ENCODE measurements around the gene GMFB. TPM values are rescaled to one million over a fixed set of nuclear protein-coding genes. Genes with fewer than 3 reads are reported as not detected.
"Not testable (repeated sequence)": the region's sequence is repeated elsewhere in the genome, so short reads cannot be mapped to it uniquely, and the experiment has no call there.

The GMFB gene
- total RNA-seq, 1 donor, result 142 TPM

DNA sequence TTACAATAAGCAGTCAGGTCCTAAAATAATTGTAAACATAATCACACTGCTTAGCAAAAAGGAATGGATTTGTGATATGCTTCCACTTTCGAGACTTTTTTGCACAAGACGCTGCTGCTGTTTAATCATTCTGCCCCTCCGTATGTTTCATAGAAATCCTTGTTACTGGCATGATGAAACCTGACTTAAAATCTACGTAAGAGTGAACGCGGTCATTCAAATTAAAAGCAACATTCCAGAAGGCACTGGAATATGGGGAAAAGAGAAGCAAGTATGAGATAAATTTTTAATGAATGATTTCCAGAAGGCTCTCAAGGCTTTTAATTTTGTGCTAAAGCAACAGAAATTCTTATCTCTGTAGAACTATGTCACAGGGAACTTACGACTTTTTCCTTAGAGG is 48.7 kb downstream of the GMFB start:
- TF ChIP-seq, protein P1, sequence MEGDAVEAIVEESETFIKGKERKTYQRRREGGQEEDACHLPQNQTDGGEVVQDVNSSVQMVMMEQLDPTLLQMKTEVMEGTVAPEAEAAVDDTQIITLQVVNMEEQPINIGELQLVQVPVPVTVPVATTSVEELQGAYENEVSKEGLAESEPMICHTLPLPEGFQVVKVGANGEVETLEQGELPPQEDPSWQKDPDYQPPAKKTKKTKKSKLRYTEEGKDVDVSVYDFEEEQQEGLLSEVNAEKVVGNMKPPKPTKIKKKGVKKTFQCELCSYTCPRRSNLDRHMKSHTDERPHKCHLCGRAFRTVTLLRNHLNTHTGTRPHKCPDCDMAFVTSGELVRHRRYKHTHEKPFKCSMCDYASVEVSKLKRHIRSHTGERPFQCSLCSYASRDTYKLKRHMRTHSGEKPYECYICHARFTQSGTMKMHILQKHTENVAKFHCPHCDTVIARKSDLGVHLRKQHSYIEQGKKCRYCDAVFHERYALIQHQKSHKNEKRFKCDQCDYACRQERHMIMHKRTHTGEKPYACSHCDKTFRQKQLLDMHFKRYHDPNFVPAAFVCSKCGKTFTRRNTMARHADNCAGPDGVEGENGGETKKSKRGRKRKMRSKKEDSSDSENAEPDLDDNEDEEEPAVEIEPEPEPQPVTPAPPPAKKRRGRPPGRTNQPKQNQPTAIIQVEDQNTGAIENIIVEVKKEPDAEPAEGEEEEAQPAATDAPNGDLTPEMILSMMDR (IDR thresholded peaks at IDR 0.05; ENCODE audit: insufficient read depth, low read depth, low read length), result no peak
- peak overlapping the region; percentile 68 for H3K4me3 ChIP-seq (ENCODE audit: low read depth, low read length)
- peak; percentile 79 for DNase-seq (ENCODE audit: low read depth)

DNA sequence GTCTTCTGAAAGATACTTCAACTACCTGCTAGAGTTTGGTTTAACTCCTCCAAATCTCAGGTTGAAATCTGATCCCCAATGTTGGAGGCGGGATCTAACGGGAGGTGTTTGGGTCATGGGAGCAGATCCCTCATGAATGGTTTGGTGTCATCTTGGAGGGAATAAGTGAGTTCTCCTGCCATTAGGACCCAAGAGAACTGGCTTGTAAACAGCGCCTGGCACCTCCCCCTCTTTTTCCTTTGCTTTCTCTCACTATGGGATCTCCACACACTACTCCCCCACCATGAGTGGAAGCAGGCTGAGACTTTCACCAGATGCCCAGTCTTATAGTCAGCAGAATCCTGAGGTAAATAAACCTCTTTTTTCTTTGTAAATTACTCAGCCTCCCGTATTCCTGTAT is 50.1 kb downstream of the GMFB start:
- no peak overlapping the region for H3K4me3 ChIP-seq (ENCODE audit: low read depth, low read length)
- TF ChIP-seq, protein P1 (IDR thresholded peaks at IDR 0.05; ENCODE audit: insufficient read depth, low read depth, low read length), result no peak
- no peak for DNase-seq (ENCODE audit: low read depth)

DNA sequence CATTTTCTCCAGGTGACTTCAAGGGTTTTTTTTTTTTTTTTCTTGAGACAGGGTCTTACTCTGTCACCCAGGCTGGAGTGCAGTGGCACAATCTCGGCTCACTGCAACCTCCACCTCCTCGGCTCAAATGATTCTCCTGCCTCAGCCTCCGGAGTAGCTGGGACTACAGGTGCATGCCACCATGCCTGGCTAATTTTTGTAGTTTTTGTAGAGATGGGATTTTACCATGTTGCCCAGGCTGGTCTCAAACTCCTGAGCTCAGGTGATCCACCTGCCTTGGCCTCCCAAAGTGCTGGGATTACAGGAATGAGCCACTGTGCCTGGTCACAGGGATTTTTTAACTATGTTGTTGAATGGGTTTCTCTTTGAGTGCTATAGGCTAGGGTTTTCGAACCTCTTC is 50.8 kb downstream of the GMFB start:
- H3K4me3 ChIP-seq (ENCODE audit: low read depth, low read length); DNase-seq (ENCODE audit: low read depth): not testable (repeated sequence)

DNA sequence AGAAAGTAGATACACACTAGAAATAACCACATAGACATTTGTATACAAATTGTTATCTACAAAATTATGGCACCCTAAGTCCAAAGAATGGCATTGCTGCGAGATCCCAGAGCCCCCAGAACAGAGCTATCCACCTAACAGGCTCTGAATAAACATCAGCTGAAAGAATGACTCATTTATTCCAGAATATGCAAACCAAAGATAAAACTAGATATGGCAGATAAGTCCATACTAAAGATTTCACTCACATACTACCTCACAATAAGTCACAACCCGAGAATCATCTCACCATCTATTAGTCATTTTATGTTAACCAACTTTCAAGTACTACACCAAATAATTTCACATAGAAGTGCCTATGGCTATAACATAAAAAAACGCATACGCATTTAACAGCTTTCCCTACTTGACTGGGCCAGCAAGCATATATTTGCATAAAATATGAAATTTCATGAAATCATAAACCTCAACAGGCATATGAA is 53.2 kb downstream of the GMFB start:
- TF ChIP-seq, protein P1 (IDR thresholded peaks at IDR 0.05; ENCODE audit: insufficient read depth, low read depth, low read length), result no peak
- peak; percentile 98 for DNase-seq (ENCODE audit: low read depth)
- peak overlapping the region; percentile 15 for H3K4me3 ChIP-seq (ENCODE audit: low read depth, low read length)

DNA sequence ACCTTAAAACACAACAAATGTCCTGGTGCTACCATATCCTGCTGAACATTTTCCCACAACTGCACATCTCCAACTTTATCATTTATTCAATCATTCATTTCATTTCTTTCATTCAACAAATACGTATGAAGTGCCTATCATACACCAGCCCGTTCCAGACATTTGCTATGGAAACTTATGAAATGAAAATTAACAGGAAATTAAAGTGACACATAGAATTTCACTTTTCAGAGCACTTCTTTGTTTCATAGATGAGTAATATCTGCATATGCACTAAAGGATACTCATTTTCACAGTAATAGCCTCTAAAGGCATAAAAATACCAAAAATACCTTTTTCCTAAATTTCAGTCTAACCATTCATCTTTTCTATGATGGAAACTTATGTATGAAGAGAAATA is 60.3 kb downstream of the GMFB start:
- TF ChIP-seq, protein P1 (IDR thresholded peaks at IDR 0.05; ENCODE audit: insufficient read depth, low read depth, low read length), result no peak

DNA sequence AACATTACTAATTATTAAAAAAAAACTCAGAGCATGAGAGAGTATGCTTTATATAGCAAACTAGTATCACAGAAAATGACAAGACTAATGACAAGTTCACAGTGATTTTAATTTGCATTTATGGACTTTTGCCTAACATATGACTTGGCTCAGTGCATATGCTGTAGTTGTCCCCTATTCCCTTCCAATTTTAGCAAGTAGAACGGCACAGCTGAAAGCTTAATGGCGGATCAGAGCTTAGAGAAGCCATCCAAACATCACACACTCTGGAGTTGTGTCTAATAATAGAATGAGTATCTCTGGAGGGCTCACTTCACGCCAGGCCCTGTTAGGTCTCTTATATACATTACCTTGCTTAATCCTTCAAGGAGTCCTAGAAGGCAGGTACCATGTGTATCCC is 60.9 kb downstream of the GMFB start:
- TF ChIP-seq, protein P1 (IDR thresholded peaks at IDR 0.05; ENCODE audit: insufficient read depth, low read depth, low read length), result no peak
- DNase-seq (ENCODE audit: low read depth), result no peak
- no peak overlapping the region for H3K4me3 ChIP-seq (ENCODE audit: low read depth, low read length)

More for the DNA sequence above, 60.3 kb downstream of the GMFB start:
- no peak overlapping the region for H3K4me3 ChIP-seq (ENCODE audit: low read depth, low read length)
- DNase-seq (ENCODE audit: low read depth), result no peak

DNA sequence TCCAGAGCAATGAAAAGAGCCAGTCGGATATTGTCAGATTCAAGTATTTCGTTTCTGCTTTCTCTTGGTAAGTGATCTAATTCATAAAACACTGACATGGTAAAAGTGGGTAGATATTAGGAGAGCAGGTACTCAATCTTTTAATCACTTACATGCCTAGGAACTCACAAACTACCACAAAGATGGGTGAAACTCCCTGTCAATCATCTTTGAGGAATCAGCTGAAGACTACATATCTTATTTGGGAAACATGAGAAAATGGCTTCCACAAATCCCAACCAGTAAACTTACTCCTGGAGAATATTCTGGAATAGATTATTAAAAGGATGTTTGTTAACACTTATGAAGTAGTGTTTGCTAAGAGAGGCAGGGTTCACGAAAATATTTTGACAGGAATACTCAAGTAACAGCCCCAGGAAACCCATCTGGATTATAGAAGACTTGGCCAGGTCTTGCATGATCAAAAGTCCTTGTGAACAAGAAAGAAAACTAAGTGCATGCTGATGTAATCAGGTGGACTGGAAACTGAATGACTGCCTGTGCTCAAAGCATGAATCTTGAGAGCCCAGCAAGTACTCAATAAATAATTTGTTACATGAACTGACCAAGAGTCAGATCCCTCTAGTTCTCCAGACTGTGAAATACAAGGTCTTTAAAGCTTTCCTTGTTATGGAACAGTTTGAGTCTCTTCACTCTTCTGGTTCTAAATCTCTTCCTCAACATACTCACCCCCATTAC is 63.1 kb downstream of the GMFB start:
- DNase-seq (ENCODE audit: low read depth), result peak; percentile 58
- TF ChIP-seq, protein P1 (IDR thresholded peaks at IDR 0.05; ENCODE audit: insufficient read depth, low read depth, low read length), result no peak
- no peak overlapping the region for H3K4me3 ChIP-seq (ENCODE audit: low read depth, low read length)

All from fibroblast of villous mesenchyme (primary cell).